HL-60 (cell line): ENCODE results near the gene GM2A.

Experiments used
- DNase-seq, 2 experiments: peaks; one replicate each; pipeline ENCODE4 v3.0.0-alpha.2; 2010 to 2020; ENCODE audit warnings: low read depth in 1 of 2, low spot score in 1 of 2
- H3K27ac ChIP-seq: fragments of 250-450 bp; sonication (Bioruptor Pico); replicated peaks from 2 replicates; pipeline ENCODE4 v1.5.1; 2020; ENCODE audit warnings: mild to moderate bottlenecking, moderate library complexity
- H3K27me3 ChIP-seq: fragments of 250-450 bp; sonication (Bioruptor Pico); 2 replicates; pipeline ENCODE4 v1.5.1; 2021; ENCODE audit warnings: mild to moderate bottlenecking, moderate library complexity; ENCODE audit not compliant: insufficient read depth, poor library complexity, severe bottlenecking
- H3K4me3 ChIP-seq: replicated peaks from 2 replicates; pipeline ENCODE4 v1.5.1; 2011; ENCODE audit warnings: mild to moderate bottlenecking, control low read depth, low read length; ENCODE audit not compliant: insufficient read depth
- GABPA ChIP-seq: IDR thresholded peaks from 2 replicates; pipeline ENCODE4 v1.6.1; 2012; ENCODE audit warnings: low read depth
- POLR2AphosphoS5 ChIP-seq: IDR thresholded peaks from 2 replicates; pipeline ENCODE4 v1.6.1; 2012; ENCODE audit warnings: low read depth
- SPI1 ChIP-seq: IDR thresholded peaks from 2 replicates; pipeline ENCODE4 v1.6.1; 2012; ENCODE audit warnings: low read depth, mild to moderate bottlenecking, borderline replicate concordance
- TF ChIP-seq, protein P1 (sequence below): IDR thresholded peaks from 2 replicates; pipeline ENCODE4 v1.6.1; 2012; ENCODE audit warnings: low read depth; ENCODE audit not compliant: insufficient replicate concordance
- TF ChIP-seq, protein P2 (sequence below): IDR thresholded peaks from one replicate; pipeline ENCODE4 v1.5.1; 2011; ENCODE audit warnings: low read length, control low read depth, inconsistent platforms; ENCODE audit not compliant: insufficient read depth

The GM2A gene

GRCh38 chr5:151267491-151268260, 14.7 kb downstream of the GM2A start:
- DNase-seq, result no peak
- H3K27me3 ChIP-seq, result no peaks in the 10 kb centered on the region
- no peak overlapping the region for H3K4me3 ChIP-seq
- no peak overlapping the region for H3K27ac ChIP-seq
- TF ChIP-seq GABPA (no peak), POLR2AphosphoS5 (no peak), SPI1 (no peak)
- TF ChIP-seq, protein P1, sequence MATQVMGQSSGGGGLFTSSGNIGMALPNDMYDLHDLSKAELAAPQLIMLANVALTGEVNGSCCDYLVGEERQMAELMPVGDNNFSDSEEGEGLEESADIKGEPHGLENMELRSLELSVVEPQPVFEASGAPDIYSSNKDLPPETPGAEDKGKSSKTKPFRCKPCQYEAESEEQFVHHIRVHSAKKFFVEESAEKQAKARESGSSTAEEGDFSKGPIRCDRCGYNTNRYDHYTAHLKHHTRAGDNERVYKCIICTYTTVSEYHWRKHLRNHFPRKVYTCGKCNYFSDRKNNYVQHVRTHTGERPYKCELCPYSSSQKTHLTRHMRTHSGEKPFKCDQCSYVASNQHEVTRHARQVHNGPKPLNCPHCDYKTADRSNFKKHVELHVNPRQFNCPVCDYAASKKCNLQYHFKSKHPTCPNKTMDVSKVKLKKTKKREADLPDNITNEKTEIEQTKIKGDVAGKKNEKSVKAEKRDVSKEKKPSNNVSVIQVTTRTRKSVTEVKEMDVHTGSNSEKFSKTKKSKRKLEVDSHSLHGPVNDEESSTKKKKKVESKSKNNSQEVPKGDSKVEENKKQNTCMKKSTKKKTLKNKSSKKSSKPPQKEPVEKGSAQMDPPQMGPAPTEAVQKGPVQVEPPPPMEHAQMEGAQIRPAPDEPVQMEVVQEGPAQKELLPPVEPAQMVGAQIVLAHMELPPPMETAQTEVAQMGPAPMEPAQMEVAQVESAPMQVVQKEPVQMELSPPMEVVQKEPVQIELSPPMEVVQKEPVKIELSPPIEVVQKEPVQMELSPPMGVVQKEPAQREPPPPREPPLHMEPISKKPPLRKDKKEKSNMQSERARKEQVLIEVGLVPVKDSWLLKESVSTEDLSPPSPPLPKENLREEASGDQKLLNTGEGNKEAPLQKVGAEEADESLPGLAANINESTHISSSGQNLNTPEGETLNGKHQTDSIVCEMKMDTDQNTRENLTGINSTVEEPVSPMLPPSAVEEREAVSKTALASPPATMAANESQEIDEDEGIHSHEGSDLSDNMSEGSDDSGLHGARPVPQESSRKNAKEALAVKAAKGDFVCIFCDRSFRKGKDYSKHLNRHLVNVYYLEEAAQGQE, result no peak
- TF ChIP-seq, protein P2, sequence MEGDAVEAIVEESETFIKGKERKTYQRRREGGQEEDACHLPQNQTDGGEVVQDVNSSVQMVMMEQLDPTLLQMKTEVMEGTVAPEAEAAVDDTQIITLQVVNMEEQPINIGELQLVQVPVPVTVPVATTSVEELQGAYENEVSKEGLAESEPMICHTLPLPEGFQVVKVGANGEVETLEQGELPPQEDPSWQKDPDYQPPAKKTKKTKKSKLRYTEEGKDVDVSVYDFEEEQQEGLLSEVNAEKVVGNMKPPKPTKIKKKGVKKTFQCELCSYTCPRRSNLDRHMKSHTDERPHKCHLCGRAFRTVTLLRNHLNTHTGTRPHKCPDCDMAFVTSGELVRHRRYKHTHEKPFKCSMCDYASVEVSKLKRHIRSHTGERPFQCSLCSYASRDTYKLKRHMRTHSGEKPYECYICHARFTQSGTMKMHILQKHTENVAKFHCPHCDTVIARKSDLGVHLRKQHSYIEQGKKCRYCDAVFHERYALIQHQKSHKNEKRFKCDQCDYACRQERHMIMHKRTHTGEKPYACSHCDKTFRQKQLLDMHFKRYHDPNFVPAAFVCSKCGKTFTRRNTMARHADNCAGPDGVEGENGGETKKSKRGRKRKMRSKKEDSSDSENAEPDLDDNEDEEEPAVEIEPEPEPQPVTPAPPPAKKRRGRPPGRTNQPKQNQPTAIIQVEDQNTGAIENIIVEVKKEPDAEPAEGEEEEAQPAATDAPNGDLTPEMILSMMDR, result no peak

DNA sequence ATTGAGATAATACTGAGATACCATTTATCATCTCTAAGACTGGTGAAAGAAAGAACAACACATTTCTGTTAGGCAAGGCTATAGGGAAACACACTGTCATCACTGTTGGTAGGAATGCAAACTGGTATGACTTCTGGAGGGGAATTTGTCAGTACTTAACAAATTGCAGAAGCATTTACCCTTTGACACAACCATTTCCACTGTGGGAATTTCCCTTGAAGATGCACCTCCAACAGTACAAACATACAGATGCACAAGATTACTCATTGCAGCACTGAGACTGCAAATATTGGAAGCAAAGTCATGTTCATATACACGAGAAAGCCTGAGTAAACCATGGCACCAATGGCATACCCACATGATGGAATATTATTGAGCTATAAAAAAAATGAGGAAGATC, 17.6 kb downstream of the GM2A start:
- DNase-seq, result no peak

DNA sequence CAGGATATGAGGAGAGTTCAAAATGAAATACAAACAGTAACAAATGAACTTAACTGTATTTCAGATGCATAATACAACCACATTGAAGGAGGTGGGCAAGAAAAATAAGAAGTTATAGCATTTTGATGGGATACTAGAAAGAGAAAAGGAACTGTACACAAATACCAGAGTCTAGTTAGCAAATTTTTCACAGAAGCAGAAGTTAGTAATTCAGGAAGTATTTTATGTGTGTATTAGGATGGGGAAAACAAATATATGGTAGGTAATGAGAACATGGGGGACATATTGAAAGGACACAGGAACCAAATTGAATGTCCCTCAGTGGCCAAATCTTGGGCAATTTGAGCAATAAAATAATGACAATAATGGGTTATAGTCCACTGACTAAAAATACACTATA, 18.4 kb downstream of the GM2A start:
- no peak for DNase-seq
- TF ChIP-seq GABPA (no peak), SPI1 (peak; percentile 12; the same call in 1 of the 2 replicates), POLR2AphosphoS5 (no peak)
- Histone ChIP-seq H3K27me3 (no peaks in the 10 kb centered on the region), H3K27ac (no peak overlapping the region), H3K4me3 (no peak overlapping the region)

More for the DNA sequence above, 17.6 kb downstream of the GM2A start:
- TF ChIP-seq GABPA, result no peak
- TF ChIP-seq POLR2AphosphoS5, result no peak
- no peak for TF ChIP-seq SPI1
- TF ChIP-seq, protein P2, result no peak
- TF ChIP-seq, protein P1, result no peak
- H3K27me3 ChIP-seq, result no peaks in the 10 kb centered on the region
- no peak overlapping the region for H3K4me3 ChIP-seq
- H3K27ac ChIP-seq, result no peak overlapping the region

DNA sequence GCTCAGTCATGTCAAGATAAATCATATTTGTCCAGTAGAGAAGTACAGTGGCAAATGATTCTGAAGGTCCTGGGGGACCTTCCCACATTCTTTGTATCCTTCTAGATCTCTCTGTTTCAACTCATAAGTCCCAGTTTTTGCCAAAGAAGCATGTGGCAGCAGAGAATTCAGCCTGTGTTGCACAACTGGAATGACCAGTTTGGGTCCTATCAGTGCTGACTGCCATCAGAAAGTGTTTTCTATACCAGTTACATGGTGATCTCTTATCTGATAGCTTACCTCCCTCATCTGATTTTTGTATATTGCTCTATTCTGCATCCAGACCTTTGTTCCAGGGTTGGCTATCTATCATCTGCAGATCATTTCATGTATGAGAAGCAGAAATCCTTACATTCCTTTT, 21.7 kb downstream of the GM2A start:
- no peak for TF ChIP-seq SPI1
- Histone ChIP-seq H3K4me3 (no peak overlapping the region), H3K27ac (no peak overlapping the region), H3K27me3 (no peaks in the 10 kb centered on the region)
- no peak for DNase-seq

DNA sequence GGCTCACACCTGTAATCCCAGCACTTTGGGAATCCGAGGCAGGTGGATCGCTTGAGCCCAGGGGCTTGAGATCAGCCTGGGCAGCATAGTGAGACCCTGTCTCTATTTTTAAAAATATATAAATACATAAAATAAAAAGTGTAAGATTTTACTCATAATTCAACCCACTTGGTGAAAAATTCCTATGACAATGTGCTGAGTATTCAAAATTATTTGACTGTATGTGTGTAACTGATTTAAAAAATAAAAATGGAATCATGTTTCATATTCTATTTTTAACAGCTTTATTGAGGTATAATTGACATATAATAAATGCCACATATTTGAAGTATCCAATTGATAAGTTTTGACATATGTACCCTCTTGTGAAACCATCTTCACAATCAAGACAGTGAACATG, 22.8 kb downstream of the GM2A start:
- no peaks in the 10 kb centered on the region for H3K27me3 ChIP-seq
- H3K4me3 ChIP-seq, result no peak overlapping the region
- no peak for DNase-seq
- no peak overlapping the region for H3K27ac ChIP-seq
- no peak for TF ChIP-seq SPI1
- no peak for TF ChIP-seq GABPA
- TF ChIP-seq, protein P2, result no peak
- TF ChIP-seq POLR2AphosphoS5, result no peak
- TF ChIP-seq, protein P1, result no peak
